Measurements from ENCODE around the gene ADM5. TPM values are rescaled to one million over a fixed set of nuclear protein-coding genes. Genes with fewer than 3 reads are reported as not detected.

Gene ADM5
- total RNA-seq, 1 experiment from 2014 or later: 4.7 TPM

DNA sequence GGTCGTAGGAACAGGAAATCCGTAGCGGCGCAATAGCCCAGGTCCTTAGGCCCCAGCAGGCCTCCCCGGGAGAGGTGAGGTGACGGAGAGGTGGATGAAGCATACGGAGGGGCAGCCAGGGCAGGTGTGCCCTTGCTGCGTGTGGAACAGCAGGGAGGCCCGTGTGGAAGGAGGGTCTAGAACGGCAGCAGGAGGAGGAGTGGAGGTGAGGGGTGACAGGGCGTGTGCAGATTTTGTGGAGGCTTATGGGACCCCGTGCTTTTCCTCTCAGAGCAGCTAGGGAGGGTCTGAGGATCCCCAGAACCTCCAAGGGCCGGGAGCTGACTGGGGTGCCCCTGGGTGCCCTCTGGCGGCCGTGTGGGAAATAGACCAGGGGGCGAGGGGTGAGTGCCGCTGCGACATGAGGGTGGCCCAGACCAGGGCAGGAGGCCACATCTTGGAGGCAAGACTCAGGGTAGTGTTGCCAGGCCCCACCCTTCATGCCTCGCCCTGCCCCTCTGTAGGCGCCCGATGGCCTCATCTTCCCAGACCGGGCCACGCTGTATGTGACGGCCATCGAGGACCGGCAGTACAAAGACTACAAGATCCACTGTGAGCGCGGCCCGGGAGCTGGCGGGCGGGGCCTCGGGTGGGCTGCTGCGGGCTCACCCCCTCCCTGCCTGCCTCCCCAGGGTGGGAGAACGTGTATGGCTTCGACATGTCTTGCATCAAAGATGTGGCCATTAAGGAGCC, 5.0 kb upstream of the ADM5 start:
- Histone ChIP-seq H3K9me3 (ENCODE audit: control insufficient read depth, insufficient read depth, low read depth, low read length) (no peaks in the 10 kb centered on the region), H3K36me3 (ENCODE audit: control insufficient read depth, insufficient read depth, low read length) (peaks cover 14% of the 10 kb centered on the region), H3K4me1 (ENCODE audit: control insufficient read depth, insufficient read depth, low read length) (peaks cover 17% of the 10 kb centered on the region), H3K27me3 (ENCODE audit: control insufficient read depth, insufficient read depth, low read length) (no peaks in the 10 kb centered on the region), H3K27ac (ENCODE audit: low read length) (no peak overlapping the region), H3K4me3 (ENCODE audit: low read depth in 2 of 2, low read length in 2 of 2) (no peak overlapping the region)
- POLR2A ChIA-PET: no interaction called here
- in situ Hi-C loops (cut with HindIII; ENCODE audit: low pct_unique_long_range_greater_than_20kb, low sequenced_read_pairs) (no loop called here), intact Hi-C loops (cut with micrococcal nuclease; ENCODE audit: unreplicated experiment) (no loop called here)
- ATAC-seq (peak; percentile 41), DNase-seq (ENCODE audit: low read depth, low spot score) (no peak)
- CTCF ChIA-PET: interaction anchor here (0.7 kb wide), 1 partner anchor 14 kb away, joined by 5 read pairs; no protein-coding TSS in a partner anchor
- TF ChIP-seq POLR2AphosphoS5 (IDR thresholded peaks at IDR 0.05; ENCODE audit: low read depth, low read length) (no peak; the same call in 1 of the 2 replicates), TCF7L2 (IDR thresholded peaks at IDR 0.05; ENCODE audit: low read depth, low read length) (no peak)
- TF ChIP-seq, protein P1, sequence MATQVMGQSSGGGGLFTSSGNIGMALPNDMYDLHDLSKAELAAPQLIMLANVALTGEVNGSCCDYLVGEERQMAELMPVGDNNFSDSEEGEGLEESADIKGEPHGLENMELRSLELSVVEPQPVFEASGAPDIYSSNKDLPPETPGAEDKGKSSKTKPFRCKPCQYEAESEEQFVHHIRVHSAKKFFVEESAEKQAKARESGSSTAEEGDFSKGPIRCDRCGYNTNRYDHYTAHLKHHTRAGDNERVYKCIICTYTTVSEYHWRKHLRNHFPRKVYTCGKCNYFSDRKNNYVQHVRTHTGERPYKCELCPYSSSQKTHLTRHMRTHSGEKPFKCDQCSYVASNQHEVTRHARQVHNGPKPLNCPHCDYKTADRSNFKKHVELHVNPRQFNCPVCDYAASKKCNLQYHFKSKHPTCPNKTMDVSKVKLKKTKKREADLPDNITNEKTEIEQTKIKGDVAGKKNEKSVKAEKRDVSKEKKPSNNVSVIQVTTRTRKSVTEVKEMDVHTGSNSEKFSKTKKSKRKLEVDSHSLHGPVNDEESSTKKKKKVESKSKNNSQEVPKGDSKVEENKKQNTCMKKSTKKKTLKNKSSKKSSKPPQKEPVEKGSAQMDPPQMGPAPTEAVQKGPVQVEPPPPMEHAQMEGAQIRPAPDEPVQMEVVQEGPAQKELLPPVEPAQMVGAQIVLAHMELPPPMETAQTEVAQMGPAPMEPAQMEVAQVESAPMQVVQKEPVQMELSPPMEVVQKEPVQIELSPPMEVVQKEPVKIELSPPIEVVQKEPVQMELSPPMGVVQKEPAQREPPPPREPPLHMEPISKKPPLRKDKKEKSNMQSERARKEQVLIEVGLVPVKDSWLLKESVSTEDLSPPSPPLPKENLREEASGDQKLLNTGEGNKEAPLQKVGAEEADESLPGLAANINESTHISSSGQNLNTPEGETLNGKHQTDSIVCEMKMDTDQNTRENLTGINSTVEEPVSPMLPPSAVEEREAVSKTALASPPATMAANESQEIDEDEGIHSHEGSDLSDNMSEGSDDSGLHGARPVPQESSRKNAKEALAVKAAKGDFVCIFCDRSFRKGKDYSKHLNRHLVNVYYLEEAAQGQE (IDR thresholded peaks at IDR 0.05; ENCODE audit: insufficient read depth in 1 of 2, low read depth in 2 of 2, low read length in 1 of 2): no peak
- TF ChIP-seq, protein P2, sequence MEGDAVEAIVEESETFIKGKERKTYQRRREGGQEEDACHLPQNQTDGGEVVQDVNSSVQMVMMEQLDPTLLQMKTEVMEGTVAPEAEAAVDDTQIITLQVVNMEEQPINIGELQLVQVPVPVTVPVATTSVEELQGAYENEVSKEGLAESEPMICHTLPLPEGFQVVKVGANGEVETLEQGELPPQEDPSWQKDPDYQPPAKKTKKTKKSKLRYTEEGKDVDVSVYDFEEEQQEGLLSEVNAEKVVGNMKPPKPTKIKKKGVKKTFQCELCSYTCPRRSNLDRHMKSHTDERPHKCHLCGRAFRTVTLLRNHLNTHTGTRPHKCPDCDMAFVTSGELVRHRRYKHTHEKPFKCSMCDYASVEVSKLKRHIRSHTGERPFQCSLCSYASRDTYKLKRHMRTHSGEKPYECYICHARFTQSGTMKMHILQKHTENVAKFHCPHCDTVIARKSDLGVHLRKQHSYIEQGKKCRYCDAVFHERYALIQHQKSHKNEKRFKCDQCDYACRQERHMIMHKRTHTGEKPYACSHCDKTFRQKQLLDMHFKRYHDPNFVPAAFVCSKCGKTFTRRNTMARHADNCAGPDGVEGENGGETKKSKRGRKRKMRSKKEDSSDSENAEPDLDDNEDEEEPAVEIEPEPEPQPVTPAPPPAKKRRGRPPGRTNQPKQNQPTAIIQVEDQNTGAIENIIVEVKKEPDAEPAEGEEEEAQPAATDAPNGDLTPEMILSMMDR (IDR thresholded peaks at IDR 0.05): peak; percentile 86
- BruUV-seq (replicated peaks): no TSS peak

DNA sequence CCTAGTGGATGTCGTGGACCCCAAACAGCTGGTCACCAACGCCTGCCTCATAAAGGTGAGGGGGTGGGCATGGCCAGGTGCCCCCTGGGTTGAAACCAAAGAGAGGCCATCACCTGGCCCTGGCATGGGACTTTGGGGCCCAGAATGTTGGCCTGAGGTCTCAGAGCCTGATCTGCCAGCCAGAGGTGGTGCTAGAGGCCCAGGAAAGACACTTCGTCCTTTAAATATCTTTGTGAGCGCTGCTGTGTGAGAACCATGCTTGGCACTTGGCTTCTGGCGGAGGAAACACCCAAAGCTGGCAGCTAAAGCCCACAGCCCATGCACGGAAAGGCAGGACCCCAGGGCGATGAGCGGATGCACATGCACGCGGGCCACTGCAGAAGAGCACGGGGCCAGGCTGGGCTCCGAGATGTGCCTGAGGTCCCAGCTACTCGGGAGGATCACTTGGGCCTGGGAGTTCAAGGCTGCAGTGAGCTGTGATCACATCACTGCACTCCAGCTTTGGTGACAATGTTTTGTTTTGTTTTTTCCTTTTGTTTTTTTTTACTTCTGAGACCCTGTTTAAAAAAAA, 4.3 kb upstream of the ADM5 start:
- CTCF ChIA-PET: interaction anchor here (0.7 to 0.8 kb wide), 3 partner anchors 13 to 571 kb away, joined by 3 to 5 read pairs (median 3); no protein-coding TSS in a partner anchor
- Histone ChIP-seq H3K27ac (ENCODE audit: low read length) (no peak overlapping the region), H3K4me3 (ENCODE audit: low read depth in 2 of 2, low read length in 2 of 2) (no peak overlapping the region), H3K36me3 (ENCODE audit: control insufficient read depth, insufficient read depth, low read length) (peaks cover 14% of the 10 kb centered on the region), H3K4me1 (ENCODE audit: control insufficient read depth, insufficient read depth, low read length) (peaks cover 11% of the 10 kb centered on the region), H3K27me3 (ENCODE audit: control insufficient read depth, insufficient read depth, low read length) (no peaks in the 10 kb centered on the region), H3K9me3 (ENCODE audit: control insufficient read depth, insufficient read depth, low read depth, low read length) (no peaks in the 10 kb centered on the region)
- intact Hi-C loops (cut with micrococcal nuclease; ENCODE audit: unreplicated experiment) (no loop called here), in situ Hi-C loops (cut with HindIII; ENCODE audit: low pct_unique_long_range_greater_than_20kb, low sequenced_read_pairs) (no loop called here)
- POLR2A ChIA-PET: interaction anchor here (0.5 kb wide), 1 partner anchor 130 kb away, joined by 3 read pairs; no protein-coding TSS in a partner anchor
- no peak for DNase-seq (ENCODE audit: low read depth, low spot score)
- BruUV-seq (replicated peaks): no TSS peak
- no peak for TF ChIP-seq POLR2AphosphoS5 (IDR thresholded peaks at IDR 0.05; ENCODE audit: low read depth, low read length)
- TF ChIP-seq, protein P2 (IDR thresholded peaks at IDR 0.05): no peak
- no peak for TF ChIP-seq TCF7L2 (IDR thresholded peaks at IDR 0.05; ENCODE audit: low read depth, low read length)
- no peak for TF ChIP-seq SIN3A (IDR thresholded peaks at IDR 0.05; ENCODE audit: borderline replicate concordance, insufficient read depth, low read depth, low read length)
- TF ChIP-seq, protein P1 (IDR thresholded peaks at IDR 0.05; ENCODE audit: insufficient read depth in 1 of 2, low read depth in 2 of 2, low read length in 1 of 2): no peak
- ATAC-seq: no peak

Measured in Panc1 (cell line).